Measurements from ENCODE around the gene HMCN2. TPM values are rescaled to one million over a fixed set of nuclear protein-coding genes. Genes with fewer than 3 reads are reported as not detected.

Gene HMCN2
- total RNA-seq, 6 experiments from 2014 or later = 0.31 to 2.0 (median 1.1) TPM

GRCh38 chr9:130470950-130471349, 205.4 kb downstream of the HMCN2 start:
- no peak overlapping the region for H3K27ac ChIP-seq
- H3K9me3 ChIP-seq = no peaks in the 10 kb centered on the region
- peaks cover 0 to 94% (median 21%) of the 10 kb centered on the region in 4 donors for H3K36me3 ChIP-seq
- DNase-seq = no peak
- TF ChIP-seq POLR2A (IDR thresholded peaks at IDR 0.05) = no peak
- TF ChIP-seq CTCF (IDR thresholded peaks at IDR 0.05) = no peak
- peaks cover 0 to 13% (median 4%) of the 10 kb centered on the region in 4 donors for H3K4me1 ChIP-seq
- intact Hi-C loops (cut with DNase I) = loop anchor here (5.0 kb wide), 2 partner anchors 196 to 206 kb away; no protein-coding TSS in a partner anchor
- WGBS (ENCODE audit: insufficient coverage, low coverage, low lambda C conversion rate, missing lambda C conversion rate) = 77% methylated on average over 2 of the region's 12 CpGs
- H3K4me3 ChIP-seq = no peak overlapping the region
- H3K27me3 ChIP-seq = no peaks in the 10 kb centered on the region
- no peak for ATAC-seq

DNA sequence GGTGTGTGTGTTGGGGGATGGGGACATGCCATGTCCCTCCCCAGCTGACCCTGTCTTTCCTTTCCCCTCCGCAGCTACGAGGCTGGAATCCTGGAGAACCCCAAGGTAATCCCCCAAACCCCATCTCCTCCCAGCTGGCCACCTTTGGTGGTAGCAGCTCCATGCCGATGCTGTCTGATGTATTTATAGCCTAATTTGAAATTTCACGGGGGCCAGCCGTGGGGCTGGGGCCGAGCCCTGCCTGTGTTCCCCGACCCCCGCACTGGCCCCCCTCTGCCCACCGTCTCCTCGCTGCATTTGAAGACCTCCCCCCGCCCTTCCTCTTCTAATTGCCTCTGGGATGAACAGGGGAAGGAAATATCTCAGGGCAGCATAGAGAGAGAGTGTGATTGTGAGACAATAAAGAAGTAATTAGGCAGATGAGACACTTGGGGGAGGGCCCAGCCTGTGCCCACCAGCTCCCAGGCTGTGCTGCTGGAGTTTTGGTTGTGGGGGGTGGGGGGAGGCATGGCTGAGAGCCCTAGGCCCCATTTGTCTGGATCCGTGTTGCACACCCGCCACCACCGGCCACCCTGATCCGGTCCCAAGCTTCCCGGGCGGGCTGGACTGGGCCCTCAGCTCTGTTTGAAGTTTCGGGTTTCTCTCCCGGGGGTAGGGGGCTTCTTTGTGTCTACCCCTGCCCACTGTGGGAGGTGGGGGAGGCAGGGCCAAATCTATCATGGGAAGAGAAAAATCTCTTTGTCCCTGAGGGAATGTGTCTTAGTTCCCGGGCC, 206.0 kb downstream of the HMCN2 start:
- DNase-seq = no peak
- no peak overlapping the region for H3K27ac ChIP-seq
- ATAC-seq = no peak
- no peaks in the 10 kb centered on the region for H3K9me3 ChIP-seq
- WGBS (ENCODE audit: insufficient coverage, low coverage, low lambda C conversion rate, missing lambda C conversion rate) = 61% methylated on average over 8 of the region's 20 CpGs
- peaks cover 0 to 95% (median 25%) of the 10 kb centered on the region in 4 donors for H3K36me3 ChIP-seq
- intact Hi-C loops (cut with DNase I) = loop anchor here (5.0 kb wide), 2 partner anchors 196 to 206 kb away; no protein-coding TSS in a partner anchor
- TF ChIP-seq POLR2A (IDR thresholded peaks at IDR 0.05) = no peak
- TF ChIP-seq CTCF (IDR thresholded peaks at IDR 0.05) = no peak
- no peaks in the 10 kb centered on the region for H3K27me3 ChIP-seq
- H3K4me1 ChIP-seq = peaks cover 0 to 6% (median 1%) of the 10 kb centered on the region in 4 donors
- H3K4me3 ChIP-seq = no peak overlapping the region

DNA sequence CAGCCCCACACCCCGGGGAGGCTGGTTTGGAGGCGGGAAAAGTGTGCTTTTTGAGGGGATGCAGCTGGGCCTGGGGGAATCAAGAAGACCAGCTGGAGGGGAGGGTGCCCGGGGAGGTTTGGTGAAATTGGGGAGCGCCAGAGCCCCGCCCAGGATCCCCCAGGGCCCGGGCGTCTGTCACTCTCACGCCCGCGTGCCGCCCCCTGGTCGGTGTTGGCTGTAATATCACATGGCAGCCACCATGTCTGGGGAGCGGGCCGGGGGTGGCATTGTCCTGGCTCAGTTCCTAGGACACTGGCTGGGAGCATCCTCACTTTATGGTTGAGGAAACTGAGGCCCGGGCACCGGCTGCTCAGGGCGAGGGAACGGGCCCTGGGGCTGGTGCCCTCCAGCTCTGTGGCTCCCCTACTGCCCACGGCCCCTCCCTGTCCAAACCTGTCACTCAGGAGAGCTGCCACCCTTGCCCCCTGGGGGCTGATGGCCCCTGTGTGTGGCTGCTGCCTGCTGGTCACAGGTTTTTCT, 206.7 kb downstream of the HMCN2 start:
- no peak overlapping the region for H3K4me3 ChIP-seq
- DNase-seq = no peak
- WGBS (ENCODE audit: insufficient coverage, low coverage, low lambda C conversion rate, missing lambda C conversion rate) = 49% methylated on average over 2 of the region's 19 CpGs
- no peaks in the 10 kb centered on the region for H3K4me1 ChIP-seq
- no peak overlapping the region for H3K27ac ChIP-seq
- H3K9me3 ChIP-seq = no peaks in the 10 kb centered on the region
- peak in 1 of 4 donors; percentile 2 for ATAC-seq
- no peaks in the 10 kb centered on the region for H3K27me3 ChIP-seq
- peaks cover 0 to 95% (median 28%) of the 10 kb centered on the region in 4 donors for H3K36me3 ChIP-seq
- no peak for TF ChIP-seq POLR2A (IDR thresholded peaks at IDR 0.05)
- intact Hi-C loops (cut with DNase I) = loop anchor here (5.0 kb wide), 2 partner anchors 195 to 205 kb away; no protein-coding TSS in a partner anchor

- no peak for DNase-seq
- H3K27ac ChIP-seq = no peak overlapping the region
- WGBS (ENCODE audit: insufficient coverage, low coverage, low lambda C conversion rate, missing lambda C conversion rate) = 83% methylated on average over 3 of the region's 6 CpGs
- no peaks in the 10 kb centered on the region for H3K9me3 ChIP-seq
- no peaks in the 10 kb centered on the region for H3K27me3 ChIP-seq
- intact Hi-C loops (cut with DNase I) = loop anchor here (5.0 kb wide), 2 partner anchors 194 to 204 kb away; no protein-coding TSS in a partner anchor
- no peak overlapping the region for H3K4me3 ChIP-seq
- H3K36me3 ChIP-seq = peaks cover 0 to 95% (median 32%) of the 10 kb centered on the region in 4 donors
- ATAC-seq = no peak
- no peak for TF ChIP-seq POLR2A (IDR thresholded peaks at IDR 0.05)
- no peak for TF ChIP-seq CTCF (IDR thresholded peaks at IDR 0.05)
- H3K4me1 ChIP-seq = no peaks in the 10 kb centered on the region
These were observed 207.4 kb downstream of the HMCN2 start for GRCh38 chr9:130473009-130473408.

GRCh38 chr9:130473566-130473965, 208.0 kb downstream of the HMCN2 start:
- DNase-seq = no peak
- intact Hi-C loops (cut with DNase I) = loop anchor here (5.0 kb wide), 2 partner anchors 194 to 204 kb away; no protein-coding TSS in a partner anchor
- WGBS (ENCODE audit: insufficient coverage, low coverage, low lambda C conversion rate, missing lambda C conversion rate) = 63% methylated on average over 7 of the region's 13 CpGs
- TF ChIP-seq POLR2A (IDR thresholded peaks at IDR 0.05) (no peak), CTCF (IDR thresholded peaks at IDR 0.05) (no peak)
- Histone ChIP-seq H3K4me3 (no peak overlapping the region), H3K36me3 (peaks cover 0 to 95% (median 35%) of the 10 kb centered on the region in 4 donors), H3K27me3 (no peaks in the 10 kb centered on the region), H3K4me1 (no peaks in the 10 kb centered on the region), H3K27ac (no peak overlapping the region), H3K9me3 (no peaks in the 10 kb centered on the region)
- no peak for ATAC-seq

All from right lobe of liver (tissue), 6 donors.